ENCODE data around the gene CD81.

CD81 gene

GRCh38 chr11:2419638-2420501, 42.8 kb downstream of the CD81 start:
- no peak overlapping the region for H3K4me3 ChIP-seq (ENCODE audit: control insufficient read depth in 1 of 7, extremely low read depth in 1 of 7, insufficient read depth in 4 of 7, low read depth in 2 of 7, low read length in 6 of 7)
- CTCF ChIA-PET = interaction anchor here (0.6 to 11.4 kb wide), 27 partner anchors 11 to 607 kb away, joined by 3 to 284 read pairs (median 4); partner anchors contain the start of genes C11orf21, TSPAN32 and TSSC4
- H3K4me1 ChIP-seq (ENCODE audit: control extremely low read depth in 1 of 4, control insufficient read depth in 4 of 4, insufficient read depth in 4 of 4, low read length in 3 of 4) = peaks cover 0 to 10% (median 9%) of the 10 kb centered on the region in 4 experiments
- no peaks in the 10 kb centered on the region for H3K36me3 ChIP-seq (ENCODE audit: control insufficient read depth in 4 of 4, insufficient read depth in 4 of 4, low read length in 3 of 4)
- WGBS (ENCODE audit: insufficient coverage) = 64% methylated on average over 30 of the region's 36 CpGs
- POLR2A ChIA-PET = interaction anchor here (0.5 to 1.0 kb wide), 4 partner anchors 24 to 253 kb away, joined by 3 to 6 read pairs (median 3); no protein-coding TSS in a partner anchor
- H3K27ac ChIP-seq (ENCODE audit: insufficient read depth in 1 of 2, low read depth in 1 of 2, low read length in 2 of 2, poor library complexity in 1 of 2, severe bottlenecking in 2 of 2) = no peak overlapping the region
- no peaks in the 10 kb centered on the region for H3K9me3 ChIP-seq (ENCODE audit: control extremely low read depth in 1 of 5, control insufficient read depth in 4 of 5, insufficient read depth in 2 of 5, low read depth in 1 of 5, low read length in 4 of 5)
- H3K27me3 ChIP-seq (replicated peaks in 2 of 5; ENCODE audit: control insufficient read depth in 4 of 5, insufficient read depth in 5 of 5, low read length in 4 of 5) = no peaks in the 10 kb centered on the region
- peak; percentile 76 to 84 (median 77) for DNase-seq

GRCh38 chr11:2420502-2421225, 43.6 kb downstream of the CD81 start:
- no peaks in the 10 kb centered on the region for H3K36me3 ChIP-seq (ENCODE audit: control insufficient read depth in 4 of 4, insufficient read depth in 4 of 4, low read length in 3 of 4)
- H3K4me1 ChIP-seq (ENCODE audit: control extremely low read depth in 1 of 4, control insufficient read depth in 4 of 4, insufficient read depth in 4 of 4, low read length in 3 of 4) = peaks cover 0 to 10% (median 9%) of the 10 kb centered on the region in 4 experiments
- peak; percentile 71 to 84 (median 81) for DNase-seq
- ChIA-PET CTCF (interaction anchor here (0.6 to 11.4 kb wide), 33 partner anchors 9 to 606 kb away, joined by 3 to 284 read pairs (median 4); partner anchors contain the start of genes C11orf21, TSPAN32 and TSSC4), POLR2A (interaction anchor here (0.5 to 1.0 kb wide), 2 partner anchors 25 to 254 kb away, joined by 3 read pairs; no protein-coding TSS in a partner anchor)
- WGBS (ENCODE audit: insufficient coverage) = 35% methylated on average over 39 of the region's 44 CpGs
- no peak overlapping the region for H3K4me3 ChIP-seq (ENCODE audit: control insufficient read depth in 1 of 7, extremely low read depth in 1 of 7, insufficient read depth in 4 of 7, low read depth in 2 of 7, low read length in 6 of 7)
- no peaks in the 10 kb centered on the region for H3K9me3 ChIP-seq (ENCODE audit: control extremely low read depth in 1 of 5, control insufficient read depth in 4 of 5, insufficient read depth in 2 of 5, low read depth in 1 of 5, low read length in 4 of 5)
- no peak overlapping the region for H3K27ac ChIP-seq (ENCODE audit: insufficient read depth in 1 of 2, low read depth in 1 of 2, low read length in 2 of 2, poor library complexity in 1 of 2, severe bottlenecking in 2 of 2)
- H3K27me3 ChIP-seq (replicated peaks in 2 of 5; ENCODE audit: control insufficient read depth in 4 of 5, insufficient read depth in 5 of 5, low read length in 4 of 5) = no peaks in the 10 kb centered on the region

- CTCF ChIA-PET = interaction anchor here (0.7 to 11.4 kb wide), 29 partner anchors 9 to 605 kb away, joined by 3 to 284 read pairs (median 4); partner anchors contain the start of genes C11orf21, TSPAN32 and TSSC4
- H3K9me3 ChIP-seq (ENCODE audit: control extremely low read depth in 1 of 5, control insufficient read depth in 4 of 5, insufficient read depth in 2 of 5, low read depth in 1 of 5, low read length in 4 of 5) = no peaks in the 10 kb centered on the region
- H3K4me1 ChIP-seq (ENCODE audit: control extremely low read depth in 1 of 4, control insufficient read depth in 4 of 4, insufficient read depth in 4 of 4, low read length in 3 of 4) = peaks cover 0 to 10% (median 9%) of the 10 kb centered on the region in 4 experiments
- no peaks in the 10 kb centered on the region for H3K27me3 ChIP-seq (replicated peaks in 2 of 5; ENCODE audit: control insufficient read depth in 4 of 5, insufficient read depth in 5 of 5, low read length in 4 of 5)
- H3K4me3 ChIP-seq (ENCODE audit: control insufficient read depth in 1 of 7, extremely low read depth in 1 of 7, insufficient read depth in 4 of 7, low read depth in 2 of 7, low read length in 6 of 7) = no peak overlapping the region
- 90% methylated on average over 16 of the region's 19 CpGs for WGBS (ENCODE audit: insufficient coverage)
- no peak overlapping the region for H3K27ac ChIP-seq (ENCODE audit: insufficient read depth in 1 of 2, low read depth in 1 of 2, low read length in 2 of 2, poor library complexity in 1 of 2, severe bottlenecking in 2 of 2)
- no peak for DNase-seq
- POLR2A ChIA-PET = interaction anchor here (0.7 to 1.0 kb wide), 2 partner anchors 56 to 255 kb away, joined by 3 to 4 read pairs; no protein-coding TSS in a partner anchor
- H3K36me3 ChIP-seq (ENCODE audit: control insufficient read depth in 4 of 4, insufficient read depth in 4 of 4, low read length in 3 of 4) = no peaks in the 10 kb centered on the region
These were observed 44.3 kb downstream of the CD81 start for GRCh38 chr11:2421226-2421994.

GRCh38 chr11:2421996-2422395, 44.9 kb downstream of the CD81 start:
- Histone ChIP-seq H3K36me3 (ENCODE audit: control insufficient read depth in 4 of 4, insufficient read depth in 4 of 4, low read length in 3 of 4) (no peaks in the 10 kb centered on the region), H3K4me1 (ENCODE audit: control extremely low read depth in 1 of 4, control insufficient read depth in 4 of 4, insufficient read depth in 4 of 4, low read length in 3 of 4) (peaks cover 0 to 10% (median 9%) of the 10 kb centered on the region in 4 experiments), H3K27me3 (replicated peaks in 2 of 5; ENCODE audit: control insufficient read depth in 4 of 5, insufficient read depth in 5 of 5, low read length in 4 of 5) (no peaks in the 10 kb centered on the region), H3K27ac (ENCODE audit: insufficient read depth in 1 of 2, low read depth in 1 of 2, low read length in 2 of 2, poor library complexity in 1 of 2, severe bottlenecking in 2 of 2) (no peak overlapping the region), H3K4me3 (ENCODE audit: control insufficient read depth in 1 of 7, extremely low read depth in 1 of 7, insufficient read depth in 4 of 7, low read depth in 2 of 7, low read length in 6 of 7) (no peak overlapping the region), H3K9me3 (ENCODE audit: control extremely low read depth in 1 of 5, control insufficient read depth in 4 of 5, insufficient read depth in 2 of 5, low read depth in 1 of 5, low read length in 4 of 5) (no peaks in the 10 kb centered on the region)
- CTCF ChIA-PET = interaction anchor here (1.2 to 11.4 kb wide), 10 partner anchors 20 to 531 kb away, joined by 3 to 284 read pairs (median 54); partner anchors contain the start of genes C11orf21, TSPAN32 and TSSC4
- POLR2A ChIA-PET = no interaction called here
- DNase-seq = no peak
- 93% methylated on average over 10 of the region's 17 CpGs for WGBS (ENCODE audit: insufficient coverage)

GRCh38 chr11:2422461-2423156, 45.5 kb downstream of the CD81 start:
- 96% methylated on average over 11 of the region's 14 CpGs for WGBS (ENCODE audit: insufficient coverage)
- H3K27me3 ChIP-seq (replicated peaks in 2 of 5; ENCODE audit: control insufficient read depth in 4 of 5, insufficient read depth in 5 of 5, low read length in 4 of 5) = no peaks in the 10 kb centered on the region
- ChIA-PET CTCF (interaction anchor here (0.8 to 11.4 kb wide), 9 partner anchors 14 to 467 kb away, joined by 3 to 284 read pairs (median 64); partner anchors contain the start of genes C11orf21, TSPAN32 and TSSC4), POLR2A (interaction anchor here (1.1 kb wide), 1 partner anchor 118 kb away, joined by 5 read pairs; no protein-coding TSS in a partner anchor)
- no peaks in the 10 kb centered on the region for H3K9me3 ChIP-seq (ENCODE audit: control extremely low read depth in 1 of 5, control insufficient read depth in 4 of 5, insufficient read depth in 2 of 5, low read depth in 1 of 5, low read length in 4 of 5)
- no peaks in the 10 kb centered on the region for H3K36me3 ChIP-seq (ENCODE audit: control insufficient read depth in 4 of 4, insufficient read depth in 4 of 4, low read length in 3 of 4)
- DNase-seq = no peak
- H3K4me1 ChIP-seq (ENCODE audit: control extremely low read depth in 1 of 4, control insufficient read depth in 4 of 4, insufficient read depth in 4 of 4, low read length in 3 of 4) = peaks cover 0 to 10% (median 9%) of the 10 kb centered on the region in 4 experiments
- no peak overlapping the region for H3K4me3 ChIP-seq (ENCODE audit: control insufficient read depth in 1 of 7, extremely low read depth in 1 of 7, insufficient read depth in 4 of 7, low read depth in 2 of 7, low read length in 6 of 7)
- H3K27ac ChIP-seq (ENCODE audit: insufficient read depth in 1 of 2, low read depth in 1 of 2, low read length in 2 of 2, poor library complexity in 1 of 2, severe bottlenecking in 2 of 2) = no peak overlapping the region

Measured in common myeloid progenitor, CD34-positive (primary cell).